B cell (primary cell): ENCODE data around the gene LCOR. TPM values are rescaled to one million over a fixed set of nuclear protein-coding genes. Genes with fewer than 3 reads are reported as not detected.

ENCODE experiments used
- ATAC-seq: fragments of 200-7000 bp; cut with Tn5 transposase; one replicate; pipeline ENCODE4 v1.10.0; 2021; ENCODE audit warnings: low read depth, mild to moderate bottlenecking, moderate number of reproducible peaks, moderate library complexity
- CTCF ChIA-PET: fragments of 350-600 bp; sonication (Branson Sonifier 250); formaldehyde crosslinking; loops from one replicate; lab custom pipeline; 2021; ENCODE audit warnings: antibody characterized with exemption, inconsistent platforms; lab: Charles Lee
- POLR2A ChIA-PET: fragments of 350-600 bp; sonication (Branson Sonifier 250); formaldehyde crosslinking; loops from one replicate; lab custom pipeline; 2021; ENCODE audit warnings: antibody characterized with exemption; lab: Charles Lee
- DNase-seq: peaks from one replicate; pipeline ENCODE4 v3.0.0; 2013
- H2AFZ ChIP-seq: 2 replicates; pipeline ENCODE4 v1.6.1; 2012; ENCODE audit warnings: mild to moderate bottlenecking, low read depth, low read length; ENCODE audit not compliant: insufficient read depth, poor library complexity, severe bottlenecking
- H3K27ac ChIP-seq, 2 donors: 1 replicate in 1 of 2; 2 replicates in 1 of 2; pipeline ENCODE4 v1.5.1; 2012 to 2013; ENCODE audit warnings: low read length in 2 of 2, mild to moderate bottlenecking in 2 of 2, moderate library complexity in 1 of 2
- H3K27me3 ChIP-seq, 4 experiments: fragments of 200-600 bp in 1 of 4; sonication (generic) in 1 of 4; replicated peaks in 1 of 4; 1 replicate in 2 of 4; 2 replicates in 2 of 4; pipeline versions ENCODE4 v1.6.1 to v1.7.0; 2013 to 2016; ENCODE audit warnings: low read length in 3 of 4, mild to moderate bottlenecking in 2 of 4, mixed read lengths in 1 of 4, moderate library complexity in 1 of 4; ENCODE audit not compliant: insufficient read depth in 4 of 4, control insufficient read depth in 3 of 4; ENCODE audit errors: control extremely low read depth in 1 of 4
- H3K36me3 ChIP-seq, 2 experiments: replicated peaks in 1 of 2; 1 replicate in 1 of 2; 2 replicates in 1 of 2; pipeline versions ENCODE4 v1.6.1 to v1.7.1; 2013; ENCODE audit warnings: low read length in 1 of 2; ENCODE audit not compliant: insufficient read depth in 2 of 2, control insufficient read depth in 1 of 2; ENCODE audit errors: control extremely low read depth in 1 of 2, extremely low read depth in 1 of 2
- H3K4me1 ChIP-seq, 2 donors: fragments of 200-600 bp in 1 of 2; sonication (generic) in 1 of 2; 1 replicate in 1 of 2; 2 replicates in 1 of 2; pipeline versions ENCODE4 v1.5.1 to v1.6.1; 2013 to 2017; ENCODE audit warnings: low read length in 2 of 2; ENCODE audit not compliant: control insufficient read depth in 2 of 2, insufficient read depth in 2 of 2
- H3K4me2 ChIP-seq: replicated peaks from 2 replicates; pipeline ENCODE3; 2012; ENCODE audit warnings: mild to moderate bottlenecking, low read depth, low read length; ENCODE audit not compliant: poor library complexity, severe bottlenecking
- H3K4me3 ChIP-seq, 5 experiments: fragments of 200-600 bp in 1 of 5; sonication (generic) in 1 of 5; 1 replicate in 3 of 5; 2 replicates in 2 of 5; pipeline versions ENCODE4 v1.5.1 to v1.7.0; 2011 to 2016; ENCODE audit warnings: low read length in 4 of 5, mild to moderate bottlenecking in 4 of 5, low read depth in 2 of 5, control low read depth in 1 of 5, moderate library complexity in 1 of 5; ENCODE audit not compliant: insufficient read depth in 1 of 5; ENCODE audit errors: control extremely low read depth in 1 of 5, extremely low read depth in 1 of 5
- H3K79me2 ChIP-seq: fragments of 200-600 bp; sonication (generic); one replicate; pipeline ENCODE4 v1.6.0; 2016; ENCODE audit warnings: low read length; ENCODE audit not compliant: control insufficient read depth, insufficient read depth
- H3K9ac ChIP-seq: fragments of 200-600 bp; sonication (generic); 2 replicates; pipeline ENCODE4 v1.6.1; 2017; ENCODE audit warnings: mild to moderate bottlenecking, low read length, moderate library complexity
- H3K9me3 ChIP-seq, 3 donors: one replicate each; pipeline versions ENCODE4 v1.6.1 to v1.7.1; 2013; ENCODE audit warnings: low read length in 2 of 3; ENCODE audit not compliant: control insufficient read depth in 2 of 3, insufficient read depth in 1 of 3; ENCODE audit errors: control extremely low read depth in 1 of 3
- H4K20me1 ChIP-seq: 2 replicates; pipeline ENCODE4 v1.6.0; 2012; ENCODE audit warnings: mild to moderate bottlenecking, low read length; ENCODE audit not compliant: insufficient read depth, control insufficient read depth, poor library complexity, severe bottlenecking
- H3K27ac Mint-ChIP-seq: one replicate; pipeline ENCODE4 v1.8.0; 2021; ENCODE audit warnings: mixed read lengths
- H3K27me3 Mint-ChIP-seq: one replicate; pipeline ENCODE4 v1.8.0; 2021; ENCODE audit warnings: mixed read lengths
- H3K4me1 Mint-ChIP-seq: one replicate; pipeline ENCODE4 v1.8.0; 2021; ENCODE audit warnings: mixed read lengths
- H3K4me3 Mint-ChIP-seq: one replicate; pipeline ENCODE4 v1.8.0; 2021; ENCODE audit warnings: mixed read lengths
- H3K9me3 Mint-ChIP-seq: one replicate; pipeline ENCODE4 v1.8.0; 2022; ENCODE audit warnings: mixed read lengths; ENCODE audit not compliant: insufficient read depth
- CTCF ChIP-seq: fragments of 200-600 bp; IDR thresholded peaks from one replicate; pipeline ENCODE4 v1.8.0; 2022; ENCODE audit warnings: antibody characterized with exemption, mild to moderate bottlenecking
- EZH2 ChIP-seq: IDR thresholded peaks from 2 replicates; pipeline ENCODE4 v1.6.1; 2012; ENCODE audit warnings: borderline replicate concordance, low read depth, mild to moderate bottlenecking, moderate library complexity, low read length; ENCODE audit not compliant: insufficient read depth, poor library complexity, severe bottlenecking
- WGBS: methylation state at CpG from one replicate; pipeline ENCODE4 v1.1.5; 2013; ENCODE audit warnings: missing lambda C conversion rate; ENCODE audit not compliant: insufficient coverage; 5-methylcytosine and 5-hydroxymethylcytosine counted together
- intact Hi-C: fragments of 100-400 bp; cut with micrococcal nuclease; formaldehyde crosslinking; loops from one replicate; pipeline ENCODE4 v1.10.0; 2022
- polyA plus RNA-seq: library from polyadenylated mRNA; depleted of rRNA; stranded (reverse); fragments of >200 nt; gene quantifications from 2 replicates; pipeline ENCODE4 v1.2.3, GENCODE V29; 2012
- total RNA-seq, 2 donors: library from RNA; stranded (reverse); fragments of 120-200 nt in 1 of 2; gene quantifications; 1 replicate in 1 of 2; 2 replicates in 1 of 2; pipeline versions ENCODE4 v1.2.3 to v1.2.4, GENCODE V29; 2013 to 2022

LCOR gene
- total and polyA plus RNA-seq, 2 donors (not counting 1 experiment from before 2014, with no cell fraction given), result 5.1 to 70.0 TPM

GRCh38 chr10:97004591-97004990 is 172.5 kb downstream of the LCOR start:
- Histone ChIP-seq H4K20me1 (no peaks in the 10 kb centered on the region), H3K27ac (no peak overlapping the region), H3K4me3 (no peak overlapping the region), H3K27me3 (no peaks in the 10 kb centered on the region), H3K4me1 (no peaks in the 10 kb centered on the region), H3K4me2 (no peak overlapping the region), H3K36me3 (no peaks in the 10 kb centered on the region), H3K9me3 (peaks cover 0 to 21% (median 15%) of the 10 kb centered on the region in 3 donors), H3K9ac (no peak overlapping the region), H2AFZ (no peak overlapping the region), H3K79me2 (no peaks in the 10 kb centered on the region)
- 93% methylated on average over 10 of the region's 10 CpGs for WGBS
- H3K27me3 Mint-ChIP-seq, result peaks cover 4% of the 10 kb centered on the region
- intact Hi-C loops, result no loop called here
- CTCF ChIA-PET, result no interaction called here
- H3K9me3 Mint-ChIP-seq, result peaks cover 3% of the 10 kb centered on the region
- POLR2A ChIA-PET, result no interaction called here
- TF ChIP-seq CTCF, result no peak
- TF ChIP-seq EZH2, result no peak
- H3K4me1 Mint-ChIP-seq, result no peaks in the 10 kb centered on the region
- DNase-seq, result no peak
- no peak overlapping the region for H3K27ac Mint-ChIP-seq
- no peak overlapping the region for H3K4me3 Mint-ChIP-seq
- ATAC-seq, result no peak

- no peak overlapping the region for H3K4me3 ChIP-seq
- H3K4me2 ChIP-seq, result no peak overlapping the region
- H3K9me3 ChIP-seq, result peaks cover 0 to 21% (median 15%) of the 10 kb centered on the region in 3 donors
- no peak overlapping the region for H3K9ac ChIP-seq
- ATAC-seq (no peak), DNase-seq (no peak)
- H3K79me2 ChIP-seq, result no peaks in the 10 kb centered on the region
- Mint-ChIP-seq H3K27ac (no peak overlapping the region), H3K4me1 (peaks cover 2% of the 10 kb centered on the region), H3K4me3 (no peak overlapping the region), H3K27me3 (peaks cover 4% of the 10 kb centered on the region), H3K9me3 (peaks cover 3% of the 10 kb centered on the region)
- intact Hi-C loops, result no loop called here
- H3K36me3 ChIP-seq, result no peaks in the 10 kb centered on the region
- H3K27me3 ChIP-seq, result no peaks in the 10 kb centered on the region
- no peak overlapping the region for H2AFZ ChIP-seq
- WGBS, result 97% methylated on average over 5 of the region's 5 CpGs
- no peak for TF ChIP-seq CTCF
- TF ChIP-seq EZH2, result no peak
- H4K20me1 ChIP-seq, result no peaks in the 10 kb centered on the region
- ChIA-PET CTCF (interaction anchor here (1.3 kb wide), 1 partner anchor 20 kb away, joined by 3 read pairs; no protein-coding TSS in a partner anchor), POLR2A (no interaction called here)
- no peaks in the 10 kb centered on the region for H3K4me1 ChIP-seq
- no peak overlapping the region for H3K27ac ChIP-seq
These were observed 173.3 kb downstream of the LCOR start for GRCh38 chr10:97005349-97005748.
